Inflammatory macrophage treated with lipopolysaccharide for 1 hour (primary cell): ENCODE data around the gene TFIP11.

Experiments
- DNase-seq, 2 donors: peaks; one replicate each; pipeline ENCODE4 v3.0.0-alpha.2; 2020 to 2022

Gene TFIP11

DNA sequence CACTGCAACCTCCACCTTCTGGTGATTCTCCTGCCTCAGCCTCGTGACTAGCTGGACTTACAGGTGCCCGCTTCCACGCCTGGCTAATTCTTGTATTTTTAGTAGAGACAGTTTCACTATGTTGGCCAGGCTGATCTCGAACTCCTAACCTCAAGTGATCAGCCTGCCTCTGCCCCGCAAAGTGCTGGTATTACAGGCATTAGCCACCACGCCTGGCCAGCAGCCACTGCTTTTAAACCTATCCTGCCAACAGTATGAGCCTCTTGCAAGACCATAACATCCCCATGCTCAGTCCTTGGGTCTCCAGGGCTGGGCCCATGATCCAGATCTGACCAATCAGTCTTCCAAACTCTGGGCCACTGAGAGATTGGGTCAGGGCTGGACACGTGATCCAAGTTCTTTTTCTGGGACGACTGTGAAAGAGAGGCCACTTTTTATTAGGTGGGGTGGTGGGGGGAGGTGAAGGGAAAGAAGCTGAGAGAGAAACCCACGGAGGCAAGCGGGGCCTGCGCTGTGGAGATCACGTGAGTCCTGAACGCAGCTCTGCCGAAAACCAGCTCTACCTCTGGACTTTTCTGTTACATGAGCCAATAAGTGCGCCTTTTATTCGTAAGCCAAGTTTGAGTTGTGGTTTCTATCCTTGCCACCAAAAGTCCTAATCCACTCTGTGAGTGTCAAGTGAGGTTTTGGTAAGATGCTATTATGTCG is 65.3 kb downstream of the TFIP11 start:
- DNase-seq = no peak

DNA sequence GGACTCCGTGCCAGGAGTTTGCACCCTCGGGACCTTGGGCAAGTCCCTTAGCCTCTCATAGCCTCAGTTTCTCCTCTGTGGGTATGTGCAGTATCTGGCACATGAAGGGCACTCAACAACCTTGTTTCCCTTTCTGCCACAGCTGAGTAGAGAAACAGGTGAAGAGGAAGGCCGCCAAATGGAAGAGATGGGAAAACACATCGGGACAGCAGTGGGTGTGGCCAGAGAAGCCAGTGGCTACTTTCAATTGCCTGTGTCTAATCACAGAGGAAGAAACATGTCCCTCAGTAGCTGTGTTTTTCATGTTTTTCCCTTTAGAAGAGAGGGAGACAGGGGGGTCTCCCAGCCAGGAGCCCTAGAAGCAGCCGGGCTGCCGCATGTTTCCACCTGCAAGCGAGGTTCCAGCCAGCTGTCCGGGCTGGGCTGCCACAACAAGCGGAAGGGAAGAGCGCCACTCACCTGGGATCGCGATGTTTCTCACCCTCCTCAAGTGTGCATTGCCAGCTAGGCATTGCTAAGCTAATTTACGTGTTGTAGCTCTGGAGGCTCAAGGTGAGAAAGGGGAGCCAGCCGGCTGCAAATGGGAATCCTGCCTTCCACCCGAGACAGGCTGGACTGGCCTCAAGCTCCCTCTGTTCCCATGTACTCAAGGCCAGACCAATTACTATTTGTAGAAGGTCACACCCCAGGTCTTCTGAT is 66.5 kb downstream of the TFIP11 start:
- DNase-seq = no peak

DNA sequence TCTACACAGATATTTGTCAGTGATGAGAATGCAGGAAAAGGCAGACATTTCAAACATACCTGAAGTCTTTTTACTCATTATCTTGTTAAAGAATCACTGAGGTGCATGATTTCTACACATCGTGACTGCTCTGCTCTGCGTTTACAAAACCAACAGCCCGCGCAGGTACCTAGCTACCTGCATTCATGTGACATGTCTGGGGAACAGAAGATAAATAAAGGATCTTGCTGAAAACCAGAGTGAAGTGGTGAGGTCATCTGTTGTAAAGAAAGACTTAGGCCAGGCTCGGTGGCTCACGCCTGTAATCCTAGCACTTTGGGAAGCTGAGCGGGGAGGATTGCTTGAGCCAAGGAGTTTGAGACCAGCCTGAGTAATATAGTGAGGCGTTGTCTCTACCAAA is 67.5 kb downstream of the TFIP11 start:
- no peak for DNase-seq

DNA sequence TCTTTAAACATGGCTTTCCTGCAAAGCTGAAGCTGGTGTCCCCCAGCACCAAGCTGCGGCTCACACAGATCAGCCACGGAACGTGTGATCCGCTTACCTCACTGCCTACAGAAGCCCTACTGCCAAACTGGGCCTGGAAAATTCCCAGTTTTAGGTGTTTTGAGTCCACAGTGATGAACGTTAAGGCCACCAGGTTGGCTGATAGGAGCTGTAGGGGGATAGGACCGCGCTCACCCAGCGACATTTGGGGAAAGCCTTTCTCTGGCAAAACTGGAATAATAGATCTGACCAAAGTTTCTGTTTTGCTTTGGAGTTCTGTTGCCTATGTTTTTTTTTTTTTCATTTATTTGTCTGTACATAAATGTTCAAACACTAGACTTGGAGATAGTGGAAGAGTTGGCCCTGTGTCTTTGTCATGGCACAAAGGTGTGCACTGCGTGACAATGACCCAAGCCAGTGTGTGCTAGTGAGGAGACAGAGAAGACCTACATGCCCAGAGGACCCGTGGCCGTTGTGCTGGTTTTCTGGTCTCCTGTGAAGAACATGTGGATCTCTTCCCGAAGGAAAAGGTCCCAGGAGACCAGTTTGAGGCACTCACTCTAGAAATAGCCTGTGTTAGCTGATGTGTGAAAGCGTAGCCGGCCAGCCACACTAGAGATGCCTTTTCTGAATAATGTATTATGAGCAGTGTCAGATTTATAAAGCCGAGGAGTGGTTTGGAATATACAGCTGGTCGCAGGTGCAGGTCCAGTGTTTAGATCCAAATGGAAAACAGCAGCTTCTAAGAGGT is 68.2 kb downstream of the TFIP11 start:
- no peak for DNase-seq

- DNase-seq = no peak
Observed at GRCh38 chr22:26442086-26442756, 70.1 kb downstream of the TFIP11 start.
